ENCODE results near the gene HDAC4. TPM values are rescaled to one million over a fixed set of nuclear protein-coding genes. Genes with fewer than 3 reads are reported as not detected.

Gene HDAC4
- total and polyA plus RNA-seq, 3 experiments from 2014 or later, result 8.3 to 28.8 (median 24.0) TPM

GRCh38 chr2:239365071-239365781 lies 35.6 kb downstream of the HDAC4 start:
- CTCF ChIA-PET, result no interaction called here
- peak overlapping the region in 2 of 8 donors; percentile 36 to 66 for H3K27ac Mint-ChIP-seq

GRCh38 chr2:239363946-239364637 lies 36.7 kb downstream of the HDAC4 start:
- no peaks in the 10 kb centered on the region for H3K27me3 Mint-ChIP-seq
- ChIA-PET POLR2A (no interaction called here), CTCF (no interaction called here)
- peak overlapping the region; percentile 5 to 67 (median 55) for H3K4me3 Mint-ChIP-seq
- no peaks in the 10 kb centered on the region for H3K27me3 ChIP-seq (ENCODE audit: insufficient read depth, low read length, poor library complexity, severe bottlenecking)
- H3K4me1 Mint-ChIP-seq, result peaks cover 18 to 24% (median 23%) of the 10 kb centered on the region in 3 donors
- H3K9me3 Mint-ChIP-seq, result no peaks in the 10 kb centered on the region
- H3K27ac ChIP-seq (ENCODE audit: low read depth, low read length), result no peak overlapping the region
- no peak overlapping the region for H3K4me3 ChIP-seq (ENCODE audit: low read length)
- peaks cover 12% of the 10 kb centered on the region for H3K4me1 ChIP-seq (ENCODE audit: insufficient read depth, low read length)
- H3K36me3 ChIP-seq (ENCODE audit: insufficient read depth, low read length), result no peaks in the 10 kb centered on the region
- DNase-seq, result peak in 4 of 5 donors; percentile 31 to 70 (median 41)
- H3K36me3 Mint-ChIP-seq, result no peaks in the 10 kb centered on the region
- H3K27ac Mint-ChIP-seq, result peak overlapping the region in 7 of 8 donors; percentile 31 to 91 (median 81)
- no peaks in the 10 kb centered on the region for H3K9me3 ChIP-seq (ENCODE audit: low read length)

More at GRCh38 chr2:239365071-239365781, 35.6 kb downstream of the HDAC4 start:
- peaks cover 0 to 5% (median 1%) of the 10 kb centered on the region in 3 donors for H3K36me3 Mint-ChIP-seq
- peak overlapping the region in 2 of 7 donors; percentile 32 to 63 for H3K4me3 Mint-ChIP-seq
- Histone ChIP-seq H3K9me3 (ENCODE audit: low read length) (no peaks in the 10 kb centered on the region), H3K4me3 (ENCODE audit: low read length) (no peak overlapping the region), H3K27ac (ENCODE audit: low read depth, low read length) (no peak overlapping the region), H3K27me3 (ENCODE audit: insufficient read depth, low read length, poor library complexity, severe bottlenecking) (no peaks in the 10 kb centered on the region), H3K4me1 (ENCODE audit: insufficient read depth, low read length) (peaks cover 21% of the 10 kb centered on the region), H3K36me3 (ENCODE audit: insufficient read depth, low read length) (no peaks in the 10 kb centered on the region)
- H3K9me3 Mint-ChIP-seq, result no peaks in the 10 kb centered on the region
- H3K27me3 Mint-ChIP-seq, result no peaks in the 10 kb centered on the region
- no peak for DNase-seq
- peaks cover 26 to 34% (median 32%) of the 10 kb centered on the region in 3 donors for H3K4me1 Mint-ChIP-seq
- POLR2A ChIA-PET, result no interaction called here

- H3K36me3 Mint-ChIP-seq, result no peaks in the 10 kb centered on the region
- Histone ChIP-seq H3K27ac (ENCODE audit: low read depth, low read length) (no peak overlapping the region), H3K36me3 (ENCODE audit: insufficient read depth, low read length) (no peaks in the 10 kb centered on the region), H3K27me3 (ENCODE audit: insufficient read depth, low read length, poor library complexity, severe bottlenecking) (no peaks in the 10 kb centered on the region), H3K4me1 (ENCODE audit: insufficient read depth, low read length) (peaks cover 5% of the 10 kb centered on the region), H3K9me3 (ENCODE audit: low read length) (no peaks in the 10 kb centered on the region), H3K4me3 (ENCODE audit: low read length) (no peak overlapping the region)
- CTCF ChIA-PET, result interaction anchor here (1.0 kb wide), 1 partner anchor 18 kb away, joined by 3 read pairs; no protein-coding TSS in a partner anchor
- peaks cover 18 to 24% (median 23%) of the 10 kb centered on the region in 3 donors for H3K4me1 Mint-ChIP-seq
- H3K27me3 Mint-ChIP-seq, result no peaks in the 10 kb centered on the region
- peak overlapping the region in 2 of 8 donors; percentile 4 to 53 for H3K27ac Mint-ChIP-seq
- no peak overlapping the region for H3K4me3 Mint-ChIP-seq
- DNase-seq, result no peak
- no peaks in the 10 kb centered on the region for H3K9me3 Mint-ChIP-seq
- POLR2A ChIA-PET, result no interaction called here
Observed at GRCh38 chr2:239362507-239362906, 38.3 kb downstream of the HDAC4 start.

GRCh38 chr2:239361311-239361642 lies 39.5 kb downstream of the HDAC4 start:
- no peak overlapping the region for H3K4me3 ChIP-seq (ENCODE audit: low read length)
- no peak overlapping the region for H3K27ac ChIP-seq (ENCODE audit: low read depth, low read length)
- H3K36me3 Mint-ChIP-seq, result no peaks in the 10 kb centered on the region
- H3K36me3 ChIP-seq (ENCODE audit: insufficient read depth, low read length), result no peaks in the 10 kb centered on the region
- peaks cover 18 to 24% (median 23%) of the 10 kb centered on the region in 3 donors for H3K4me1 Mint-ChIP-seq
- H3K27ac Mint-ChIP-seq, result peak overlapping the region in 2 of 8 donors; percentile 40 to 66
- H3K4me1 ChIP-seq (ENCODE audit: insufficient read depth, low read length), result peaks cover 5% of the 10 kb centered on the region
- H3K9me3 Mint-ChIP-seq, result no peaks in the 10 kb centered on the region
- ChIA-PET CTCF (no interaction called here), POLR2A (no interaction called here)
- no peaks in the 10 kb centered on the region for H3K27me3 Mint-ChIP-seq
- no peak overlapping the region for H3K4me3 Mint-ChIP-seq
- no peak for DNase-seq
- no peaks in the 10 kb centered on the region for H3K27me3 ChIP-seq (ENCODE audit: insufficient read depth, low read length, poor library complexity, severe bottlenecking)
- no peaks in the 10 kb centered on the region for H3K9me3 ChIP-seq (ENCODE audit: low read length)

- no peak for DNase-seq
- Histone ChIP-seq H3K27ac (ENCODE audit: low read depth, low read length) (no peak overlapping the region), H3K9me3 (ENCODE audit: low read length) (no peaks in the 10 kb centered on the region), H3K4me3 (ENCODE audit: low read length) (no peak overlapping the region), H3K27me3 (ENCODE audit: insufficient read depth, low read length, poor library complexity, severe bottlenecking) (no peaks in the 10 kb centered on the region), H3K4me1 (ENCODE audit: insufficient read depth, low read length) (peaks cover 5% of the 10 kb centered on the region), H3K36me3 (ENCODE audit: insufficient read depth, low read length) (no peaks in the 10 kb centered on the region)
- H3K36me3 Mint-ChIP-seq, result no peaks in the 10 kb centered on the region
- peaks cover 0 to 3% (median 0%) of the 10 kb centered on the region in 5 donors for H3K9me3 Mint-ChIP-seq
- POLR2A ChIA-PET, result no interaction called here
- H3K4me1 Mint-ChIP-seq, result peaks cover 18 to 24% (median 23%) of the 10 kb centered on the region in 3 donors
- no peak overlapping the region for H3K4me3 Mint-ChIP-seq
- H3K27me3 Mint-ChIP-seq, result no peaks in the 10 kb centered on the region
- H3K27ac Mint-ChIP-seq, result peak overlapping the region in 3 of 8 donors; percentile 40 to 66 (median 50)
- CTCF ChIA-PET, result interaction anchor here (1.4 kb wide), 1 partner anchor 11 kb away, joined by 3 read pairs; no protein-coding TSS in a partner anchor
Observed at GRCh38 chr2:239360421-239361310, 40.2 kb downstream of the HDAC4 start.

- Histone ChIP-seq H3K36me3 (ENCODE audit: insufficient read depth, low read length) (no peaks in the 10 kb centered on the region), H3K27ac (ENCODE audit: low read depth, low read length) (no peak overlapping the region), H3K9me3 (ENCODE audit: low read length) (no peaks in the 10 kb centered on the region), H3K4me3 (ENCODE audit: low read length) (no peak overlapping the region), H3K4me1 (ENCODE audit: insufficient read depth, low read length) (peaks cover 5% of the 10 kb centered on the region), H3K27me3 (ENCODE audit: insufficient read depth, low read length, poor library complexity, severe bottlenecking) (no peaks in the 10 kb centered on the region)
- ChIA-PET POLR2A (no interaction called here), CTCF (interaction anchor here (1.4 kb wide), 1 partner anchor 10 kb away, joined by 3 read pairs; no protein-coding TSS in a partner anchor)
- peaks cover 18 to 22% (median 19%) of the 10 kb centered on the region in 3 donors for H3K4me1 Mint-ChIP-seq
- no peak for DNase-seq
- peak overlapping the region in 1 of 8 donors; percentile 6 for H3K27ac Mint-ChIP-seq
- no peaks in the 10 kb centered on the region for H3K27me3 Mint-ChIP-seq
- H3K4me3 Mint-ChIP-seq, result no peak overlapping the region
- peaks cover 5 to 8% (median 6%) of the 10 kb centered on the region in 5 donors for H3K9me3 Mint-ChIP-seq
- H3K36me3 Mint-ChIP-seq, result peaks cover 0 to 5% (median 5%) of the 10 kb centered on the region in 3 donors
Observed at GRCh38 chr2:239360008-239360407, 40.8 kb downstream of the HDAC4 start.

GRCh38 chr2:239359196-239359912 lies 41.5 kb downstream of the HDAC4 start:
- H3K4me1 ChIP-seq (ENCODE audit: insufficient read depth, low read length), result peaks cover 5% of the 10 kb centered on the region
- H3K36me3 ChIP-seq (ENCODE audit: insufficient read depth, low read length), result no peaks in the 10 kb centered on the region
- no peak overlapping the region for H3K4me3 ChIP-seq (ENCODE audit: low read length)
- H3K27me3 ChIP-seq (ENCODE audit: insufficient read depth, low read length, poor library complexity, severe bottlenecking), result no peaks in the 10 kb centered on the region
- no peak overlapping the region for H3K27ac ChIP-seq (ENCODE audit: low read depth, low read length)
- DNase-seq, result no peak
- no peaks in the 10 kb centered on the region for H3K27me3 Mint-ChIP-seq
- ChIA-PET CTCF (interaction anchor here (1.4 kb wide), 1 partner anchor 9 kb away, joined by 3 read pairs; no protein-coding TSS in a partner anchor), POLR2A (no interaction called here)
- no peak overlapping the region for H3K4me3 Mint-ChIP-seq
- H3K9me3 Mint-ChIP-seq, result peaks cover 5 to 14% (median 9%) of the 10 kb centered on the region in 5 donors
- H3K36me3 Mint-ChIP-seq, result peaks cover 0 to 12% (median 10%) of the 10 kb centered on the region in 3 donors
- H3K4me1 Mint-ChIP-seq, result peaks cover 15 to 16% (median 15%) of the 10 kb centered on the region in 3 donors
- H3K9me3 ChIP-seq (ENCODE audit: low read length), result no peaks in the 10 kb centered on the region
- no peak overlapping the region for H3K27ac Mint-ChIP-seq
